HS-27A (cell line): ENCODE results near the gene PFKP.
"Not testable (repeated sequence)": the region's sequence is repeated elsewhere in the genome, so short reads cannot be mapped to it uniquely, and the experiment has no call there.

Experiments
- DNase-seq: peaks from one replicate; pipeline ENCODE4 v3.0.0-alpha.2; 2012; ENCODE audit warnings: low read depth, missing footprints

Gene PFKP

DNA sequence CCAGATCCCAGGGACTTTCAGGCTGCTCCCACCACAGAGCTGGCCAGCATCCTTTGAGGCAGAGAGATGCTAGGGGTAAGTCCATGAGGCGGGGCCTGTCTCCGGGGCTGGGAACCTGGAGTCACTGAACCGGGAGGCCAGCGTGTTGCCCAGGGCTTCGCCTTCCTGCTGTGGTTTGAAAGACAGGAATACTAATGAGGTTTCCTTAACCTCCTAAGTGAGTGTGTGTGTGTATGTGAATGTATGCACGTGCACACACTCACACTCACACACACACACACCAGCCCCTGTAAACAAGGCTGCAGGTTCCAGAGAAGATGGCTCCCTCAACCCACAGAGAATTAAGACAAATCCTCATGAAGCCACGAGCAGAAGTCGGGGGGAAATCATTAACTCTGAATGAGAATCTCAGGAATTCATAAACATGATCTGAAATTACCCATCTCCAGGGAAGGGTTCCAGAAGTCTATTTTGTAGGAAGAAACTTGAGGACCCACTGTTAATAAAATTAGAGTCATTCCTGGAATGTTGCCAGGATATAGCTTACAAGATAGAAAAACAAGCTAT is 20.3 kb upstream of the PFKP start:
- DNase-seq, result no peak

DNA sequence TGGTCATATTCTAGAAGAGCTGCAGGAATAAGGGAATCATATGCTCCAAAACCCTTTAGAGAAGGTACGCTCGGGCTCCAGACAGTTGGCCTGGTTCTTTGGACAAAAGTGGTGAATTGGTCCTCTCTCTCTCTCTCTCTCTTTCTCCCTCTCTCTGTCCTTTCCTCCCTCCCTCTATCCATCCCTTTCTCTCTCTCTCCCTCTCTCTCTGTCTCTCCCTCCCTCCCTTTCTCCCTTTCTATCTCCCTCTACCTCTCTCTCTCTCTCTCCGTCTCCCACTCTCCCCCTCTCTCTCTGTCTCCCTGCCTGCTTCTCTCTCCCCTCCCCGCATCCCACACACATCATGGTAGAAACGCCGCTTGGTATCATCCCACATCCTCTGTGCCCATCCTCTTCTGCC is 19.8 kb upstream of the PFKP start:
- no peak for DNase-seq

DNA sequence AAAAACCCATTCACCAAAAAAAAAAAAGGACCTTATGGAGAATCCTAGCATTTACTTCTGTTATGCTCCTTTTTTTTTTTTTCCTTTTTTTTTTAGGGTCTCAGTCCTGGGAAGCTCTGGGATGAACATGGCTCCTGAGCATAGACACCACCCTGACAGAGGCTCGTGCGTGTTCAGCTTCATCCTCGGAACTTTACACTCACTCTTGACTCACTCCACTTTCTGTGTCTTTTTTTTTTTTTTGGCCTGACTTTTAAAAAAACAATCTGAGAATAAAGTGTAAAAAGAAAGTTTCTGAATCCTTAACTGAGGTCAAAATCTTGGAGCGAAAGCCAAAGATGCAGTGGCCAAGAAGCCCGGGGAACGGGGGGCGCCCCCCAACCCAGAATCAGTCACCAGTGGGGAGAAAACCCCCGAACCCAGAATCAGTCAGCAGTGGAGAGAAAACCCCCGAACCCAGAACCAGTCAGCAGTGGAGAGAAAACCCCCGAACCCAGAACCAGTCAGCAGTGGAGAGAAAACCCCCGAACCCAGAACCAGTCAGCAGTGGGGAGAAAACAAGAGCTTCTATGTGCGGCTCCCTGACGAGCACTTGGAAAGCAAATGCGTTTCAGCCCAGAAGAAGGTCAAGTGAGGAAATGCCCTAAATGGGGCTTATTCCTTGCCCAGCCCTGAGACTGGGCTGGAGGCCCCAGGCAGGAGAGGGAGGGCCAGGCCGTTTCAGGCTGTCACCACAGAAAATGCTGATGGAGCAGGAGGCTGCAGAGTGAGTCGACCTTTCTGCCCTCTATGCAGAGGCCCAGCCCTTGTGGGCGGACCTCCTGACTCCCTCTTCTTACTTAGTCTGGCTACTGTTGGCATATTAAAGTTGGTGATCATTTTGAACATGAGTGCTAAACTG is 19.0 kb upstream of the PFKP start:
- no peak for DNase-seq

DNA sequence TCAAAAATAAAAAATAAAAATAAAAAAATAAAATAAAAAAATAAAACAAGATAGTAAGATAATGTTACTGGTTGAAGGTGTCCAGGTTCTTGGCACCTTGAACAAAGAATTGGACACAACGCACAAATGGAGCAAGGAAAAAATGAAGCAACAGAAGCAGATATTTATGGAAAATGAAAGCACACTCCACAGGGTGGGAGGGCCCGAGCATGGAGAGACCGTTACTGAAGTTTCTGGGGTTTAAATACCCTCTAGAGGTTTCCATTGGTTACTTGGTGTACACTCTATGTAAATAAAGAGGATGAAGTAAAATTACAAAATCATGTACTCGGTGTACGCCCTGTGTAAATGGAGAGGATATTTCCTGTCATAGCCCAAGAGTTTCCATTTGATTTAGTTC is 15.7 kb upstream of the PFKP start:
- DNase-seq, result no peak

DNA sequence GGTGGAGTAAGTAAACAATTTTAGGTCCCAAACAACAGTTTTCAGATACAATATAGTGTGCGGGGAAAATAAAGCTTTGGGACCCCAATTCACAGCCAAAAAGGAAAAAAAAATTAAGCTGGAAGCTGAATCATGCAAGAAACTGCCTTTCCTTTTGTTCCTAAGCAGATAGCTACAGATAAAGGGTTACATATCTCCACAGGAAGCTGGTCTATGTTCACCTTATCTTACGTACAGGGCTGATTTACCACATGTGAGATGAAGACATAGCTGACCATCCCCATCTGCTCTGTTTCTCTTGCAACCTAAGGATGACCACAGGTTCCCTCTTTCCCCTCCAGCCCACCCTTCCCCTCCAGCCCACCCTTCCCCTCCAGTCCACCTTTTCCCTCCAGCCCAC is 14.2 kb upstream of the PFKP start:
- DNase-seq, result no peak

DNA sequence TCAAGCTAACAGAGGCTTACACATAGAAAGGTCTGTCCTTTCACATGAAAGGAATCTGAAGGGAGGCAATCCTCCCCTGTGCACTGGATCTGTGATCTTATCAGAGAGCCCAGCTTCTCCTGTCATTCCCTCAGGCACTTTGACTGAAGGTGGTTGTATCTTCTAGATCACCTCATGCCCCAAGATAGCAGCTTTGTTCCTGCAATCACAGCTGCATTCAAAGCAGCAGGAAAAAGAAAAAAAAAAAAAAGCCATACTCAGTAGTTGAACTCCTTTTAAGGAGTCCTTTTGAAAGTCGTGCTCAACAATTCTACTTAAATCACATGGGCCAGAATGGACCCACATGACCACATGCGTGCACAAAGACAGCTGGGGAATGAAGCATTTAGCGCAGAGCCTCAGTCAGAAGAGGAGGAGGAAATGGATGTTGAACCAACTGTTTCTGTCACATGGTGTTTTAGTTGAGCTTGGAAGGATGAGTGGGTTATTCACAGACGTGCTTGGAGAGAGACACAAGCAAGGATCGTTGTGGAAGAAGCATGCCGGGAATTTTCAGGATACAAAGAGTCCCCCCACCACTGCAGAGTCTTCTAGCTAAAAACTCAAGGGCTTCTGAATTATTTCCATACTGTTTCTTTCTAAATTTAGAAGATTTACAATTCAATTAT is 13.0 kb upstream of the PFKP start:
- DNase-seq, result no peak

DNA sequence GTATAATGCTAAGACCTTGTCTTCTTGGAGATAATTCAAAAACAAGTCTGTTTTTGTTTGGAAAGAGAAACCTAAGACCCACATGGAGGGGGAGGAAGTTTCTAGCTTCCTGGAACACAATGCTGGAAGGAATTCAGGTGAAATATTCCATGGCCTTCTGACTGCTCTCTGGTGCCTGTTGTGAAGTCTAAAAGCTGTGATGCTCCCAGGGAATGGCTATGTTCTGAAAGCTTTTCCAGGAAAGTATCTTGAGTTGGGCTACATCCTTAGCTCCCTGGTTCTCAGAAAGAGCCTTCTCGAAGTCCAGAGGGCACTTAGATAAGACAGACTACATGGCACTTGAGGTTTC is 12.5 kb upstream of the PFKP start:
- no peak for DNase-seq

DNA sequence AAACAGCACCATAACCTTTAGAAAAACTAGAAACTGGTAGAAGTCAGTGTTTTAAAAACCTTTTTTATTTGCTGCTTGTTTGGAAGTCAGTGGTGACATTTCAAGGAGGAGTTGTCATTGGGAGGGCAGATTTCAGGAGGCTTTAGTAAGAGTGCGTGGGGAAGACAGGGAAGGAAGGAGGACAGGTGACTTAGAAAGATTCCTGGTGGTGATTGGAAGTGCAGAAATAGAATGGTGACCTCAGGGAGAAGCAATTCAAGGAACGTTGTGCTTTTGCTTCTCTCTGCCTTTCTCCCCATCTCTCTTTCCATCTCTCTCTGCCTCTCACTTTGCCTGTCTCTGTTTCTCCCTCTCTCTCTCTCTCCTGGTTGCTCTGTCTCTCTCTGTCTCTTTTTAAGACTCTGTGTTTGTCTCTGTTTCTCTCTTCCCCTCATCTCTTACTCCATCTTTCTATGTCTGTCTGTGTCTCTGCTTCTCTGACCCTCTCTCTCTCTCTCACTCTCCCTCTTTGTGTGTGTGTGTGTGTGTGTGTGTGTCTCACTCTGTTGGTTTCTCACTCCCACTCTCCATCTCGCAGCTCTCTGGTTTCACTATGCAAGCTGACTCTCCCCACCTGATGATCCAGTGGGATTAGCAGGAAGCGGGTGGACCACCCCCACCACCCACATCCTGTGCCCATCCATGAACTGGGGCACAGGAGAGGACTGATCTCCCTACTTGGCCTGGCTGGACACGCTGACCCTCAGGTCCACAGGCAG is 10.9 kb upstream of the PFKP start:
- DNase-seq, result no peak

DNA sequence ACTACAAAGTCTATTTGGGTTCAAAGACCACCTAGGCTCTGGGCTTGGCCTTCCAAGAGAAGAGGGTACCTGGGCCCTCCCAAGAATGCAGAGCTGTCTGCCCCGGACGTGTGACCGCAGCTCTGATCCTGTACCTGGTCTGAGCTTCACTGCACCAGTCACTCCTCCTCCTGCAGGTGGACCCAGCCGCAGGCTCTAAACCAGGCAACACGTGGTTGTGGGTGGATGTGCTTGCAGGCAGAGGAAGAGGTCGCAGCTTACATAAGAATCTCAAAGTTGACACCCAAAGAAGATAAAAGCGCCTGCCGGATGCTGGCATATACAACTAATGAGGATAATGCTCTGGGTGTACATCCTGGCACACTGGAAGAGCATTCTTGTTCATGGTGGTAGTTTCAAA is 9.4 kb upstream of the PFKP start:
- no peak for DNase-seq

DNA sequence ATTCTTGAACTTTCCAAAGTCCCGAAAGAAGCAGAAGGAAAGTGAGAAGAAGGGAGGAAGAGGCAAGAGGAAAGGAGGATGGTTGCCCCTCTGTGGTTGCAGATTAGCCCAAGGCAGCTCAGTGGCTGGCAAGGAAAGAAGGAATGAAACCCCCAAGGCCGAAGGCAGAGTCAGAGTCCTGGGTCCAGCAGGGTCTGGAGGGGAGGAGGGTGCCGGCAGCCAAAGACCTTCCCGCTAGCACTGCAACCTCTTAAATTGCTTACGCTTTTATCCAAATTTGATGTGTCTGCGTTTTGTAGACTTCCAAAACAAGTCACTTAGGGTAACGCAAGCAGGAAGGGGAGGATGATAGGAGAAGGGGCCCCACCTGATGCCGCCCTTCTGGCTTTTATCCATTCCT is 7.4 kb upstream of the PFKP start:
- no peak for DNase-seq

DNA sequence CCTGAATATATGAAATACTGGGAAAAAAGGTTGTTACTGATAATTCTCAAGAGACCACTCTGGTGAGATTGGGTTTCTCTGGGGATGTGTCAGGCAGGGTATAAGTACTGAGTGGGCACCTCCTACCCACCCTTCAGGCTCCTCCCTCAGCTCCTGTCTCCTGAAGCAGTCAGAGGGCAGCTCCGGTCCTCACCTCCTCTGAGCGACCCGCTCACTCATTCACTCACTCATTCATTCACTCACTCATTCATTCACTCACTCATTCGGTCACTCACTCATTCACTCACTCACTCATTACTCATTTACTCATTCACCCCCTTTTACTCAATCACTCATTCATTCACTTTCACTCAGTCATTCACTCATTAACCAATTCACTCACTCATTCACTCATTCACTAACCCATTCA is 6.9 kb upstream of the PFKP start:
- no peak for DNase-seq

DNA sequence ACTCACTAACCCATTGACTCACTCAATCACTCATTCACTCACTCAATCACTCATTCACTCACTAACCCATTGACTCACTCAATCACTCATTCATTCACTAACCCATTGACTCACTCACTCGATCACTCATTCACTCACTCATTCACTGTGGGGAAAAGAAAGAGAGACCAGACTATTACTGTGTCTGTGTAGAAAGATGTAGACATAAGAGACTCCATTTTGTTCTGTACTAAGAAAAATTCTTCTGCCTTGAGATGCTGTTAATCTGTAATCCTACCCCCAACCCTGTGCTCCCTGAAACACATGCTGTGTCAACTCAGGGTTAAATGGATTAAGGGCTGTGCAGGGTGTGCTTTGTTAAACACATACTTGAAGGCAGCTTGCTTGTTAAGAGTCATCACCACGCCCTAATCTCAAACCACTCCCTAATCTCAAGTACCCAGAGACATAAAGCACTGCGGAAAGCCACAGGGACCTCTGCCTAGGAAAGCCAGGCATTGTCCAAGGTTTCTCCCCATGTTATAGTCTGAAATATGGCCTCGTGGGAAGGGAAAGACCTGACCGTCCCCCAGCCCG is 5.9 kb upstream of the PFKP start:
- not testable (repeated sequence) for DNase-seq

DNA sequence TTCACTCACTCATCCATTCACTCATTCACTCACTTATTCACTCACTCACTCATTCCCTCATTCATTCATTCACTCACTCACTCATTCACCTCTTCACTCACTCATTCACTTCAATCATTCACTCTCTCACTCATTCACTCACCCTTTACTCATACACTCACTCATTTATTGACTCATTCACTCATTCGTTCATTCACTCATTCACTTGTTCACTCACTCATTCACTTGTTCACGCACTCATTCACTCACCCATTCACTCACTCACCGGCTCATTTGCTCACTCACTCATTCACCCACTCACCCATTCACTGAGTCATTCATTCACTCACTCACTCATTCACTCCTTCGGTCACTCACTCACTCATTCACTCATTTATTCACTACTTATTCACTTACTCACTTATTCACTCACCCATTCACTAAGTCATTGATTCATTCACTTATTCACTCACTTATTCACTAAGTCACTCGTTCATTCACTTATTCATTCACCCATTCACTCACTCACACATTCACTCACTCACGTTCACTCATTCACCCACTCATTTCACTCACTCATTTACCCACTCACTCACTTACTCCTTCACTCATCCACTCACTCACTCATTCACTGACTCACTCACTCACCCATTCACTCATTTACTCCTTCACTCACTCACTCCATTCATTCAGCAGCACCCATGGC is 4.7 kb upstream of the PFKP start:
- DNase-seq, result no peak

DNA sequence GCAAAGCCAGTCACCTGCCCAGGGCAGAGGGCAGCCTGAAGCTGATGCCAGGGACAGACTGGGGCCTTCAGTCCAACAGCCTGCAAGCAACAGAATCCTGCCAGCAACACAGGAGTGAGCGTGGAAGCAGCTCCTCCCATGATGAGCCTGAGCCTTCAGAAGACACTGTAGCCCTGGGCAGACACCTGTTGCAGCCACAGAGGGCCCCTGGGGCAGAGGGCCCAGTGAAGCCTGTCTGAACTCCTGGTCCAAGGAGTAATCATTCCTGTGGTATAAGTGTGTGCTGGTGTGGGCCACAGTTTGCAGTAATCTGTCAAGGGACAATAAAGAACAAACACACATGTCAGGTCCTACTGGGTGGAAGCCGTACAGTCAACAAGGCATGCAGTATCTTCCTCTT is 2.9 kb upstream of the PFKP start:
- no peak for DNase-seq

DNA sequence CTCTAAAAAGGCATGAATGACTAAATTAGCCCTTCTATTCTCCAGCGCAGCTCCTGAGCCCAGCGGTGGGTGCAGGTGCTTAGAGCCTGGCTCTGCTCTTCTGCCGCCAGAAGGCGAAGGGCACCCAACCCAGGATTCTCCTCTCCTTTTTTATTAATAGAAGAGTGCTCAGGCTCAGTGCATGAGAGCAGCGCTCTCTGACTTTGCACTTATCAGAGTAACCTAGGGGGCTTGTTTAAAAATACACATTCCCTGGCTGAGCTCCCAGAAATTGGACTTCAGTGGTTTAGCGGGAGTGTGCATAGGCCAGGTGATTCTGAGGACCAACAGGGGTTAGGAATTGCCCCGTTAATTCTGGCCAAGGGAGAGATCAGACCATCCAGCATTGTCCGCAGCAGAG is 1.7 kb upstream of the PFKP start:
- no peak for DNase-seq

DNA sequence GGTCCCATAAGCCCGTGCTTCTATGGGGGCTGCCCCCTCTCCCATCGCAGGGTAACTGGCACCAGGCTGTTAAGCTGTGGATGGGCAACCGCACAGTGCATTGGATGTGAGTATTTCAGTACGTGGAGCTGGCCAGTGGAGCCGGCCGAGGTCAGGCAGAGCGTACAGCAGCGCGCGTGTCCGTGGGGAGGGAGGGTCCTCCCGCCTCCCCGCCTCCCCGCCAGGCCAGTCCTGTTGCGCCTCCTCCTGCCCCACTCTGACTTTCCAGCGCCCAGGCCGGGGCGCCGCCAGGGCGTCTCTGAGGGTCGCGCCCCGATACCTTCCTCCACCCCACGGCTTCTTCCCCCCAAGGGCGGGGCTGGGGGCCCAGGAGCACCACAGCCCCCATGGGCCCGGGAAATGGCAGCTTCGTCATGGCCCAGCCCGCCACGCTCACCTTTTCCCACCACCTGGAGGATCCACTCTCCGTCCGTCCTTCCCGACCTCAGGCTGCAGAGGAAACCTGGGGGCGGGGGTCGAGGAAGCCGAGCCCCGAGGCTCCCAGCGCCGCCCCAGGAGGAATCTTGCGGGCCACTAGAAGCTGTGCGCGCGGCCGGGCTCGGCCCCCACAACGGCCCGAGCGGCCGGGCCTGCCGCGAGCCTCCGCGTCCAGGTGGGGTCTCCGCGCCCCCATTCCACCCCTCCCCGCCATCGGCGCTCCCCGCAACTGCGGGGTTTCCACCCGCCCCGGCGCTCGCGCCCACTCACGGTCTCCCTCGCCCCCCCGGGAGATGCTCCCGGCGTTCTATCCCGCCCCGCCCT is 831 bp upstream of the PFKP start:
- no peak for DNase-seq

DNA sequence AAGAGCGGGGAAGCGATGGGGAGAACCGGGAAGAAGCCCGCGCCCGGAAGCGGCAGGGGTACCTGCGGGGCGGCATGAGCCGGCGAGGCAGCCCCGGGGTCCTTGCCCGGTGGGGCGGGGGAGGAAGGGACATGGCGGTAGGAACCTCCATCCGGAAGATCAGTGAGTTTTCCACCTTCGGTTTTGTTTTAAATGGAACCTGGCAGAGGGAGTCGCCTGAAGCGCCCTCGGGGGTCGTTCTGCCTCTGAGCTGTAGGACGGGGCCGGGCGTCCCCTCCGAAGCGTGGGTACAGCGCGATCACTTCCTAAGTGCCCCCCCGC is 471 bp downstream of the PFKP start:
- no peak for DNase-seq

DNA sequence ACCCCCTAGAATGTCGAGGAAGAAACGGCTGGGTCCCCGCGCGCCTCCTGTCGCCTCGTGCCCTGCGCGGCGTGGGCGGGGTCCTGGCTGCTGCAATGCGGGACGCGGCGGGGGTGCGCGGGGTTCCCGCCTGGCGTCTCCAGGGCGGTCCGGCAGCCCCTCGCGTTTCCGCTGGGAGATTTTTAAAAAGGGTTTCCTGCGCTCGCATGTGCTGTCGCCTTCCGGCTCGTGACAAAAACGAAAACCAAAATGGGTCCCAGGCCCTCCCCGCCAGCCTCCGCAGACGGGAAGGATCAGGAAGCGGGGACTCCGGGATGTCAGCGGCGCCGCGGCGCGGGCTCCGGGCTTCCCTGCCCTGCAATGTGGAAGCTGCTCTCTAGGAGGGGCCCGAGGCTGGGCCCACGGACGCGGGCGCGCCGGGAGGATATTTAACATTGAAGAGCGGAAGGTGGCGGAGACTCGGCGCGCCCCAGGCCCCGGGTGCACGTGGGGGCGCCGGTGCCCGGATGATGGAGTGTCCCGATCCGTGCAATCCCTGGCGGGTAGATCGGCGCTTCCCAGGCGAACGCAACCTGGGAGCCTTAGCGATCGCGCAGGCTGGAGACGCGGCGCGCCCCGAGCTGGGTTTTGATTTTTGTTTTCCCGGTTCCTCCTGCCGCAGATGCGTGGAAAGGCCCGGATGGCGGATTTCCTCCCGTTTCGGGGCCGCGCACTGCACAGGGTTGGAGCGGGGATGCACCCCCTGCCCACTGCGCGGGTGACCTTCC is 1.0 kb downstream of the PFKP start:
- DNase-seq, result no peak

DNA sequence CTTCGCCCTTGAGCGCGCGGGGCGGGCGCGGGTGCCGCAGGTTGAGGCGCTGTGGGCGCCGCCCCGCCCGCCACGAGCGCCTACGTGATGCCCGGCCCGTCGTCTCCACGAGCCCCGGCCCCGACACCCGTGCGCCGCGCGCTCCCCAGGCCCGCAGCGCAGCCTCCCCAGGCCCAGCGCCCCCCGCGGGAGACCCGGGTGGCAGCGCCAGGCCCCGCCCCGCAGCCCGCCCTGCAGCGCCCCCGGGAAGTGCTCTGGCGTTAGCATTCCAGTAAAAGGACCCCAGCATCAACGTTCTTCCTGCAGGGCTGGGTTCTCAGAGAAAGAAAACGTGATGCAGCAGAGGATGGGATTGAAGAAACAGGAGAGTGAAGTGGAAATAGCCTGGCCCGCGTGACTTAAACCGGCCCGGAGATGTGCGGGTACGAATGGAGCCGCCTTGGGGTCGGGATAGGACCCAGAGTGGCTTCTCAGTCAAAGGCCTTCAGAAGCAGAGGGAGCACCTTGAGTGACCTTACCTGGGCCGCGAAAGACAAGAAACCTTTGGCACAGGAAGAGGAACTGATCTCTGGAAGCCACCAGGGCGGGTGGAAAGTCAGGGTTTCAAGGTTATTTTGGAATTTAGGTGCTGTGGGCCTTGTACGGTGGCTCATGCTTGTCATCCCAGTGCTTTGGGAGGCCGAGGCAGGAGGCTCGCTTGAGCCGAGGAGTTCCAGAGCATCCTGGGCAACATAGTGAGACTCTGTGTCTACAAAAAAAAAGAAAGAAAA is 1.8 kb downstream of the PFKP start:
- no peak for DNase-seq

DNA sequence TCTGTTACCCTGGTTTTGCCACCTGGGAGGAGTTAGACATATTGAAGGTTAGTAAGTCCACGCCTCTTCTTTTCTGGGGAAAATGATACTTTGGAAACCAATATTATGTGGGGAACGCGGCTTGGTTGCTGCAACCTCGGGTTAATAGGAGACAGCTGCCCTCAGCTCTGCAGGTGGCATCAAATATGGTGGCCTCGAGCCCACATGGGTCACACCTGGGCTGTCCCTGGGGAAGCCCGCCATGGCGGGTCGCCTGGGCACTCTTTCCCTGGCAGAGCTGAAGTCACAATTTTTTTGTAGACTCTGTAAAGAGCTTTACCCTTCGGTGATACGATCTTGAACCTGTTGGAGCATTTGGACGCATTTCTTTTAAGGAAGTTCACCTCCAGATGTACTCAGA is 2.5 kb downstream of the PFKP start:
- no peak for DNase-seq
